Effector memory CD4-positive, alpha-beta T cell (primary cell): Measurements from ENCODE around the gene MTMR6.

Source experiments
- DNase-seq, 3 donors: peaks; one replicate each; pipeline ENCODE4 v3.0.0-alpha.2; 2020
- H3K27ac ChIP-seq: 2 replicates; pipeline ENCODE4 v1.7.0; 2013; ENCODE audit warnings: mild to moderate bottlenecking, low read length, moderate library complexity; ENCODE audit not compliant: insufficient read depth, poor library complexity, severe bottlenecking
- H3K27me3 ChIP-seq: replicated peaks from 2 replicates; pipeline ENCODE4 v1.7.0; 2013; ENCODE audit warnings: mild to moderate bottlenecking, low read length; ENCODE audit not compliant: insufficient read depth, control insufficient read depth, poor library complexity, severe bottlenecking
- H3K36me3 ChIP-seq: 2 replicates; pipeline ENCODE4 v1.7.0; 2013; ENCODE audit warnings: mild to moderate bottlenecking, low read length, moderate library complexity; ENCODE audit not compliant: control insufficient read depth, insufficient read depth
- H3K4me1 ChIP-seq: 2 replicates; pipeline ENCODE4 v1.7.0; 2013; ENCODE audit warnings: low read length, mild to moderate bottlenecking; ENCODE audit not compliant: control insufficient read depth, insufficient read depth, poor library complexity, severe bottlenecking
- H3K4me3 ChIP-seq: 2 replicates; pipeline ENCODE4 v1.7.0; 2013; ENCODE audit warnings: low read length, low read depth, mild to moderate bottlenecking; ENCODE audit not compliant: insufficient read depth, poor library complexity, severe bottlenecking
- H3K9me3 ChIP-seq: 2 replicates; pipeline ENCODE4 v1.7.0; 2013; ENCODE audit warnings: mild to moderate bottlenecking, low read length, moderate library complexity; ENCODE audit not compliant: control insufficient read depth

Gene MTMR6

DNA sequence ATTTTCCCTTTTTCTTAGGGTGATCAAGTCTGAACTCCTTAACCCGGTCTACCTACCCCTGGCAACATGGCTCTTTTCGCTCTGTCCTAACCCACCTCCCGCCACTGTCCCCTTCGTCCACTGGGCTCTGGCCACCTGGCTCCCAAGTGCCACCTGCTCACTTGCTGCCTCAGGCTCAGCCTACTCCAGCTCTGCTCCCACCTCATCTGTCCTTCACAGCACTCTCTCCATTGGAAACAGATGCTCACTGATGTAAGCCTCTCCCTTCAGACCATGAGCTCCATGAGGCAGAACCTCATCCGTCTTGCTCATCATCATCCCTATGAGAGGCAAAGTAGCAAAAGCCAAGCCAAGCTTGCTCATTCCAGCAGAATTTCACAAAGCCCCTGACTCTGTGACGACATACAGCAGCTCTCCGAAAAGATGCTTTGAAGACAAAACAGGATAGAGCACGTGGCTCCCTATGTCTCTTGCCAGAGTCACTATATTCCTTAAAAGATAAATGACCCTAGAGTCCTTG, 79.9 kb downstream of the MTMR6 start:
- Histone ChIP-seq H3K4me1 (no peaks in the 10 kb centered on the region), H3K27me3 (no peaks in the 10 kb centered on the region), H3K36me3 (no peaks in the 10 kb centered on the region), H3K27ac (no peak overlapping the region), H3K4me3 (no peak overlapping the region), H3K9me3 (no peaks in the 10 kb centered on the region)
- DNase-seq, result no peak

DNA sequence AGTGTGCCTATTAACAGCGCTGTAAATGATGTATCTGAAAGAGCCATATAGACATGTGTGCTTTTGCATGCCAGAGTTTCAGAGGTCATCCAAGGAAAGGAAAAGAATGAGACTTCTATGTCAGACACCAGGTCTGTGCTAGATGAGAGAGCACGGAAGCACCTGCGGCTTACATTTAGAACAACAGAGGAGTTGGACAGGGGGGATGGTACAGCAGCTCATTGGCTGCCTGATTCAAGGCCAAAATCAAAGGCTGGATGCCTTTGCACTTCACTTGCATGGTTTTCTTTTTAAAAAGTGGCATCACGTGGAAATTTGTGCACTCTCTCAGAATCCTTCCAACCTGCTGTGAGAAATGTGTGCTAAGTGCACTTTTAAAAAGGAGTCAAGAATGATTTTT, 82.4 kb downstream of the MTMR6 start:
- no peak for DNase-seq
- Histone ChIP-seq H3K9me3 (no peaks in the 10 kb centered on the region), H3K4me3 (no peak overlapping the region), H3K27me3 (no peaks in the 10 kb centered on the region), H3K36me3 (no peaks in the 10 kb centered on the region), H3K27ac (no peak overlapping the region), H3K4me1 (no peaks in the 10 kb centered on the region)

DNA sequence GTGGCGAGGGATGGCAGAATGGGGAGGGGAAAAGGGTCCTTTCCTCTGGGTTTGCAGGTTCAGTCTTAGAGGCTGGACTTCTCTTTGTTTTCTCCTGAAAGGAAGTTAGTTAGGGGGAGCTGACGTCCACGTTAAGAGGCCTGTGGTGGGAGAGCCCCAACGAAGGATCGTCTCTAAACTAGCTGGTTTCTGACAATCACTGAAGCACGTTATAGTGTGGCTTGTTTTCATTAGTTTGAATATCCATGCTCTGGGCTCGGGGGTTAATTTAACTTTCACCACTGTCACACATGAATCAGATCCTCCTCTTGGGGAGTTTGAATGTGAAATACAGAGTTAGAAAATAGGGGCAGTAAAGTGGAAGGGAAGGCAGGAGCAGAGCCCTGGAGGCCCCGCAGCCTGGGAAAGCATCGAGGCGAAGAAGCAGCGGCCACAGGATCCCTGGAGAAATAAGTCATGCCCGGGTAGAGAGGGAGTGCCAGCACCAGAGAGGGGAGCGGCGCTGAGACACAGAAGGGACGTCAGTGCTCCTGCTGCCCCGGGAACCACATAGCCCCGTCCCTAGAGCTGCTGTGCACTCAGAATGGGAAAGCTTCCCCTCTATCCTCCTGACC, 84.1 kb downstream of the MTMR6 start:
- Histone ChIP-seq H3K36me3 (no peaks in the 10 kb centered on the region), H3K27ac (no peak overlapping the region), H3K9me3 (no peaks in the 10 kb centered on the region), H3K4me3 (no peak overlapping the region), H3K4me1 (no peaks in the 10 kb centered on the region), H3K27me3 (no peaks in the 10 kb centered on the region)
- DNase-seq, result no peak

DNA sequence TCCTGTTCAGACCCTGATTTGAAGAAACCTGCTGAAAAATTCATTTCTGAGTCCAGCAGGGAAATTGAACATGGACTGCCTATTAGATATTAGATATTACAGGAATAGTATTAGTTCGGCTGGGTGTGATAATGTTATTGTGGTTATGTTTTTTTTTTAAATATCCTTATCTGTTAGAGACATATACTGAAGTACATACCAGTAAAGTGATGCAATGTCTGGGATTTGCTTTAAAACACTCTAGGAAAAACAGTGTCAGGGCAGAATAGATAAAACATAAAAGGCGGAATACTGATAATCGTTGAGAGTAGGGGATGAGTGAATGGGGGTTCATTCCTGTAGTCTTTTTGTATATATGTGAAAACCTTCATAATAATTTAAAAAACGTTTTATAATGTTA, 86.5 kb downstream of the MTMR6 start:
- no peaks in the 10 kb centered on the region for H3K27me3 ChIP-seq
- H3K4me3 ChIP-seq, result no peak overlapping the region
- no peaks in the 10 kb centered on the region for H3K9me3 ChIP-seq
- no peak overlapping the region for H3K27ac ChIP-seq
- DNase-seq, result no peak
- no peaks in the 10 kb centered on the region for H3K4me1 ChIP-seq
- H3K36me3 ChIP-seq, result no peaks in the 10 kb centered on the region

DNA sequence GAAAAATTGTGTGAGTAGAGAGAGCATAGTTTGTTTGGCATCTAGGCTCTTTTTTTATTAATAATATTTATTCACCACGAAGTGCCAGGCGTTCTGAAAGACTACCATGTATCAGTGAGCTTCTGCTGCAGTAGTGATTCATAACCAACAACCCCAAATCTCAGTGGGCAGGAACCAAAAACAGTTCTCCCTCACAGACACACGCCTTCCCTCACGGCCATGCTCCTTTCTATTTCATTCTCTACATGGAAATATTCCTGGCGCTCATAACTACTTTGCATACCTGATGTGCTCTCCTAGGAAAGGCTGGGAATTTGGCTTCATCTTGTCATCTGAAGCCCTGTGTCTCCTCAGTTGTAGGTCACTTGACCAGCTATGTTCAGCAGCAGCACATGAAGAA, 88.6 kb downstream of the MTMR6 start:
- Histone ChIP-seq H3K4me3 (no peak overlapping the region), H3K27me3 (no peaks in the 10 kb centered on the region), H3K36me3 (no peaks in the 10 kb centered on the region), H3K4me1 (no peaks in the 10 kb centered on the region), H3K9me3 (no peaks in the 10 kb centered on the region), H3K27ac (no peak overlapping the region)
- DNase-seq, result no peak

DNA sequence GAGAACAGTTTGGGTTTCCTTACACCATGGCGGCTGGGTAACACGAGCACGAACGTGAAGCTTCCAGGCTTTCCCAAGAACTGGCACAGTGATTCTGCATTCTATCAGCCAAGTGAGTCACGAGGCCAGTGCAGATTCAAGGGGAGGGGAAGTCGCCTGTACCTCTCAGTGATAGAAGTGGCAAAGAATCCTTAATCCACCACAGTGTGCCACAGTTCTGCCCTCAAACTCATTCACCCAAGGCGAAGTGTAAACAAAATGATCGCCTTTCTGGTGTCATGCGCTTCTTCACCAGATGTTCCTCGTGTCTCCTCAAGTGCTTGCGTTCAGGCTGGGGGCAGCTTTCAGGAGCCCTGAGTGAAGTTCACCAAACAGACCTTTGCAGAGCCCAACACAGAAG, 90.3 kb downstream of the MTMR6 start:
- Histone ChIP-seq H3K27ac (no peak overlapping the region), H3K4me3 (no peak overlapping the region), H3K36me3 (no peaks in the 10 kb centered on the region), H3K9me3 (no peaks in the 10 kb centered on the region), H3K27me3 (peaks cover 9% of the 10 kb centered on the region), H3K4me1 (no peaks in the 10 kb centered on the region)
- no peak for DNase-seq
